Measurements from ENCODE around the gene LAMA2.

Gene LAMA2

GRCh38 chr6:129429956-129430355, 547.0 kb downstream of the LAMA2 start:
- TF ChIP-seq CTCF (IDR thresholded peaks at IDR 0.05; ENCODE audit: low read depth, low read length) (no peak), EZH2phosphoT487 (IDR thresholded peaks at IDR 0.05; ENCODE audit: low read depth) (no peak)
- no peaks in the 10 kb centered on the region for H3K4me1 ChIP-seq (ENCODE audit: low read length)
- H3K79me2 ChIP-seq (ENCODE audit: low read length), result no peaks in the 10 kb centered on the region
- no peak overlapping the region for H3K4me3 ChIP-seq (ENCODE audit: low read length)
- H3K36me3 ChIP-seq (replicated peaks; ENCODE audit: low read depth, low read length), result no peaks in the 10 kb centered on the region
- no peaks in the 10 kb centered on the region for H3K9me3 ChIP-seq (ENCODE audit: insufficient read depth, low read length)
- no peaks in the 10 kb centered on the region for H4K20me1 ChIP-seq (ENCODE audit: insufficient read depth, low read length)
- no peak overlapping the region for H3K27ac ChIP-seq (ENCODE audit: low read length)
- H3K9ac ChIP-seq (ENCODE audit: low read length), result no peak overlapping the region
- H3K4me2 ChIP-seq (ENCODE audit: low read length), result no peak overlapping the region
- H3K27me3 ChIP-seq (ENCODE audit: low read depth, low read length), result no peaks in the 10 kb centered on the region
- no peak overlapping the region for H2AFZ ChIP-seq (ENCODE audit: low read depth, low read length)

- Histone ChIP-seq H3K9me3 (ENCODE audit: insufficient read depth, low read length) (no peaks in the 10 kb centered on the region), H3K36me3 (replicated peaks; ENCODE audit: low read depth, low read length) (no peaks in the 10 kb centered on the region), H3K4me2 (ENCODE audit: low read length) (no peak overlapping the region), H3K79me2 (ENCODE audit: low read length) (no peaks in the 10 kb centered on the region), H2AFZ (ENCODE audit: low read depth, low read length) (no peak overlapping the region), H3K4me1 (ENCODE audit: low read length) (no peaks in the 10 kb centered on the region), H3K9ac (ENCODE audit: low read length) (no peak overlapping the region), H3K27me3 (ENCODE audit: low read depth, low read length) (no peaks in the 10 kb centered on the region), H4K20me1 (ENCODE audit: insufficient read depth, low read length) (no peaks in the 10 kb centered on the region), H3K4me3 (ENCODE audit: low read length) (no peak overlapping the region), H3K27ac (ENCODE audit: low read length) (no peak overlapping the region)
- TF ChIP-seq EZH2phosphoT487 (IDR thresholded peaks at IDR 0.05; ENCODE audit: low read depth) (no peak), CTCF (IDR thresholded peaks at IDR 0.05; ENCODE audit: low read depth, low read length) (0 out of 2 replicates have a peak, but pooled peaks have one; percentile 23)
Measured at GRCh38 chr6:129432738-129433137, 549.8 kb downstream of the LAMA2 start.

- Histone ChIP-seq H3K27me3 (ENCODE audit: low read depth, low read length) (no peaks in the 10 kb centered on the region), H2AFZ (ENCODE audit: low read depth, low read length) (no peak overlapping the region), H3K27ac (ENCODE audit: low read length) (no peak overlapping the region), H3K4me1 (ENCODE audit: low read length) (no peaks in the 10 kb centered on the region), H4K20me1 (ENCODE audit: insufficient read depth, low read length) (no peaks in the 10 kb centered on the region), H3K4me2 (ENCODE audit: low read length) (no peak overlapping the region), H3K4me3 (ENCODE audit: low read length) (no peak overlapping the region), H3K36me3 (replicated peaks; ENCODE audit: low read depth, low read length) (no peaks in the 10 kb centered on the region), H3K9ac (ENCODE audit: low read length) (no peak overlapping the region), H3K9me3 (ENCODE audit: insufficient read depth, low read length) (no peaks in the 10 kb centered on the region), H3K79me2 (ENCODE audit: low read length) (no peaks in the 10 kb centered on the region)
- TF ChIP-seq CTCF (IDR thresholded peaks at IDR 0.05; ENCODE audit: low read depth, low read length) (no peak), EZH2phosphoT487 (IDR thresholded peaks at IDR 0.05; ENCODE audit: low read depth) (no peak)
Measured at GRCh38 chr6:129434091-129434490, 551.2 kb downstream of the LAMA2 start.

- peak overlapping the region; percentile 77; the same call in 1 of the 2 replicates for H2AFZ ChIP-seq (ENCODE audit: low read depth, low read length)
- TF ChIP-seq EZH2phosphoT487 (IDR thresholded peaks at IDR 0.05; ENCODE audit: low read depth) (no peak), CTCF (IDR thresholded peaks at IDR 0.05; ENCODE audit: low read depth, low read length) (0 out of 2 replicates have a peak, but pooled peaks have one; percentile 18)
- no peak overlapping the region for H3K27ac ChIP-seq (ENCODE audit: low read length)
- no peaks in the 10 kb centered on the region for H3K36me3 ChIP-seq (replicated peaks; ENCODE audit: low read depth, low read length)
- no peaks in the 10 kb centered on the region for H4K20me1 ChIP-seq (ENCODE audit: insufficient read depth, low read length)
- H3K4me1 ChIP-seq (ENCODE audit: low read length), result peaks cover 9% of the 10 kb centered on the region
- H3K4me2 ChIP-seq (ENCODE audit: low read length), result peak overlapping the region; percentile 64
- H3K79me2 ChIP-seq (ENCODE audit: low read length), result no peaks in the 10 kb centered on the region
- H3K27me3 ChIP-seq (ENCODE audit: low read depth, low read length), result no peaks in the 10 kb centered on the region
- H3K9ac ChIP-seq (ENCODE audit: low read length), result no peak overlapping the region
- peak overlapping the region; percentile 58 for H3K4me3 ChIP-seq (ENCODE audit: low read length)
- H3K9me3 ChIP-seq (ENCODE audit: insufficient read depth, low read length), result no peaks in the 10 kb centered on the region
Measured at GRCh38 chr6:129440691-129441090, 557.8 kb downstream of the LAMA2 start.
